GM12874 (cell line): ENCODE measurements around the gene SMG7.

Experiments used
- CTCF ChIP-seq: IDR thresholded peaks from 2 replicates; pipeline ENCODE4 v1.5.1; 2011; ENCODE audit warnings: low read depth, mild to moderate bottlenecking, control low read depth, low read length, moderate library complexity; ENCODE audit not compliant: insufficient read depth

SMG7 gene

GRCh38 chr1:183480971-183481441 lies 8.7 kb downstream of the SMG7 start:
- TF ChIP-seq CTCF = no peak

GRCh38 chr1:183483224-183483623 lies 10.9 kb downstream of the SMG7 start:
- no peak for TF ChIP-seq CTCF

GRCh38 chr1:183484254-183484653 lies 12.0 kb downstream of the SMG7 start:
- TF ChIP-seq CTCF = peak; percentile 34; the same call in 1 of the 2 replicates

DNA sequence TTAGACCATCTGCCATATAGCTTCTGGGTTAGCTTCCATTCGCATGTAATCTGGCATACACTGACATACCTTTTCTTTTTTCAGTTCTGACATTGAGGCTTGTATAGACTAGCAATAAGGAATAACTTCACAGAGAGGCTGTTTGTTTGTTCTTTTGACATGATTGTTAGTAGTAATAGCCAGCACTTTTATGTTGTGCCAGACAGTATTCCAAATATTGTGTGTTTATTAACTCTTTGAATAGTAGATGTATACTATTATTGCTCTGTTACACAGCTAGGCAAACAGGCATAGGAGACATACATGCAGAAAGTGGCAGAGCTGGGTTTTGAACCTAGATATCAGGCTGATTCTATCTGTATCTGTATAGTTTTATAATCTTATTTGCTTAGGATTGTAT lies 12.6 kb downstream of the SMG7 start:
- TF ChIP-seq CTCF = no peak

- TF ChIP-seq CTCF = no peak
Observed at GRCh38 chr1:183487674-183488442, 15.6 kb downstream of the SMG7 start.

DNA sequence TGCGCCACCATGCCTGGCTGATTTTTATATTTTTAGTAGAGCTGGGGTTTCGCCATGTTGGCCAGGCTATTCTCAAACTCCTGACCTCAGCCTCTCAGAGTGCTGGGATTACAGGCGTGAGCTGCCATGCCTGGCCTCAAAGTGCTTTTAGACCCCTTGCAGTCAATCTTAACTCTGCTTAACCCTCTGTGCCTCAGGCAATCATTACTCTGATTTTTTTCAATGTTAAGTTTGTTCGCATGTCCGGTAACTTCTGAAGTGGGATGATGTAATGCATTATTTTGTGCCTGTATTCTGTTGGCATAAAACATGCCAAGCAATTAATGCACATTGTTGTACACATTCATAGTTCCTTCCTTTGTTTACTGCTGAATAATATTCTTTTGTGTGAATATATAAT lies 18.6 kb downstream of the SMG7 start:
- no peak for TF ChIP-seq CTCF

DNA sequence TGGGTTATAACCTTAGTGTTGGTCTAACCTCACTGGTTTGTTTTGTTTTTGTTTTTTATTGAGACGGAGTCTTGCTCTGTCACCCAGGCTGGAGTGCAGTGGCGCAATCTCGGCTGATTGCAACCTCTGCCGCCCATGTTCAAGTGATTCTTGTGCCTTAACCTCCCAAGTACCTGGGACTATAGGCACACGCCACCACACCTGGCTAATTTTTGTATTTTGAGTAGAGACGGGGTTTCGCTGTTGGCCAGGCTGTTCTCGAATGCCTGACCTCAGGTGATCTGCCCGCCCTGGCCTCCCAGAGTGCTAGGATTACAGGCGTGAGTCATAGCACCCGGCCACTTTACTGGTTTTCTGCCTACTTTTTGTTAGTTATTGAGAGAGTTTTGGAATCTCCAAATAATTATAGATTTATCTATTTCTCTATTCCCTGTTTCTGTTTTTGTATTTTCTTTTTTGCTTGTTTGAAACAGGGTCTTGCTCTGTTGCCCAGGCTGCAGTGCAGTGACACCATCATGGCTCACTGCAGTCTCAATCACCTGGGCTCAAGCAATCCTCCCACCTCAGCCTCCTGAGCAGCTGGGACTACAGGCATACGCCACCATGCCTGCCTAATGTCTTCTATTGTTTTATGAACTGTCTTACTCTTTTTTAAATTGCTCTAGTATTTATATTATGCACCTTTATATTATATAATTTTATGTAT lies 21.4 kb downstream of the SMG7 start:
- no peak for TF ChIP-seq CTCF
